Spleen (tissue), 7 donors: ENCODE results near the gene RBMS1.

Source experiments
- CTCF ChIP-seq, 11 experiments: fragments of 200-600 bp in 7 of 11; fragments of 450-650 bp in 4 of 11; sonication (generic) in 4 of 11; IDR thresholded peaks in 8 of 11; conservative IDR thresholded peaks in 3 of 11; 1 replicate in 7 of 11; 2 replicates in 4 of 11; pipeline versions ENCODE4 v1.4.0 to v1.8.0; 2016 to 2021; ENCODE audit warnings: antibody characterized with exemption in 11 of 11, inconsistent platforms in 4 of 11, mild to moderate bottlenecking in 1 of 11
- POLR2A ChIP-seq, 3 donors: fragments of 450-650 bp; IDR thresholded peaks; one replicate each; pipeline ENCODE4 v1.5.1; 2017; ENCODE audit warnings: antibody characterized with exemption in 3 of 3, mild to moderate bottlenecking in 1 of 3
- donor health status: DM: no; HTN: no; CAD: no; lungs with moderate emphysema.
- donor health status: DM: no; HTN: no; CAD: no.
- donor health status: DM: no; HTN: no; CAD: no.

- TF ChIP-seq POLR2A (IDR thresholded peaks at IDR 0.05) (no peak), CTCF (IDR thresholded peaks at IDR 0.05 in 8 of 11, conservative IDR thresholded peaks at IDR 0.05 in 3 of 11) (no peak)
These were observed 4.5 kb upstream of the RBMS1 start for GRCh38 chr2:160498137-160498536.
